A673 (cell line): ENCODE results near the gene CAPN5.

Source experiments
- CTCF ChIP-seq: fragments of 300-800, 200-600 bp; sonication (generic); conservative IDR thresholded peaks from 2 replicates; pipeline ENCODE4 v1.5.1; 2017; ENCODE audit warnings: low read depth, mild to moderate bottlenecking, antibody characterized with exemption, low read length, moderate library complexity, mixed read lengths
- EZH2 ChIP-seq: fragments of 200-600 bp; sonication (generic); IDR thresholded peaks from 2 replicates; pipeline ENCODE4 v1.6.1; 2017; ENCODE audit warnings: borderline replicate concordance, low read depth, mild to moderate bottlenecking, mixed read lengths, antibody characterized with exemption, low read length; ENCODE audit not compliant: poor library complexity, severe bottlenecking

GRCh38 chr11:77024745-77025144, 42.0 kb upstream of the CAPN5 start:
- TF ChIP-seq EZH2: no peak
- TF ChIP-seq CTCF: no peak
